Bronchial epithelial cell (primary cell): ENCODE data around the gene CCDC88C. TPM values are rescaled to one million over a fixed set of nuclear protein-coding genes. Genes with fewer than 3 reads are reported as not detected.

Experiments
- DNase-seq: peaks from one replicate; pipeline ENCODE4 v3.0.0-alpha.2; 2010; ENCODE audit warnings: low read depth
- FAIRE-seq: peaks from 2 replicates; lab custom pipeline; 2011; peaks lifted over from hg19 to GRCh38; lab: Jason Lieb, UNC
- H3K27me3 ChIP-seq: 2 replicates; pipeline ENCODE4 v1.5.1; 2011; ENCODE audit warnings: low read length; ENCODE audit not compliant: control insufficient read depth, insufficient read depth
- H3K36me3 ChIP-seq: 2 replicates; pipeline ENCODE4 v1.5.1; 2011; ENCODE audit warnings: low read length; ENCODE audit not compliant: control insufficient read depth, insufficient read depth
- H3K4me3 ChIP-seq: 2 replicates; pipeline ENCODE4 v1.5.1; 2011; ENCODE audit warnings: mild to moderate bottlenecking, low read depth, low read length, control low read depth
- total RNA-seq: library from RNA; depleted of rRNA; stranded (reverse); fragments of >200 nt; gene quantifications from 2 replicates; pipeline ENCODE4 v1.2.1, GENCODE V29; 2014
- TF ChIP-seq, protein P1 (sequence below): IDR thresholded peaks from 2 replicates; pipeline ENCODE4 v1.5.1; 2011; ENCODE audit warnings: mild to moderate bottlenecking, moderate library complexity, low read length, control low read depth, inconsistent platforms; ENCODE audit not compliant: insufficient read depth, severe bottlenecking

Gene CCDC88C, protein sequence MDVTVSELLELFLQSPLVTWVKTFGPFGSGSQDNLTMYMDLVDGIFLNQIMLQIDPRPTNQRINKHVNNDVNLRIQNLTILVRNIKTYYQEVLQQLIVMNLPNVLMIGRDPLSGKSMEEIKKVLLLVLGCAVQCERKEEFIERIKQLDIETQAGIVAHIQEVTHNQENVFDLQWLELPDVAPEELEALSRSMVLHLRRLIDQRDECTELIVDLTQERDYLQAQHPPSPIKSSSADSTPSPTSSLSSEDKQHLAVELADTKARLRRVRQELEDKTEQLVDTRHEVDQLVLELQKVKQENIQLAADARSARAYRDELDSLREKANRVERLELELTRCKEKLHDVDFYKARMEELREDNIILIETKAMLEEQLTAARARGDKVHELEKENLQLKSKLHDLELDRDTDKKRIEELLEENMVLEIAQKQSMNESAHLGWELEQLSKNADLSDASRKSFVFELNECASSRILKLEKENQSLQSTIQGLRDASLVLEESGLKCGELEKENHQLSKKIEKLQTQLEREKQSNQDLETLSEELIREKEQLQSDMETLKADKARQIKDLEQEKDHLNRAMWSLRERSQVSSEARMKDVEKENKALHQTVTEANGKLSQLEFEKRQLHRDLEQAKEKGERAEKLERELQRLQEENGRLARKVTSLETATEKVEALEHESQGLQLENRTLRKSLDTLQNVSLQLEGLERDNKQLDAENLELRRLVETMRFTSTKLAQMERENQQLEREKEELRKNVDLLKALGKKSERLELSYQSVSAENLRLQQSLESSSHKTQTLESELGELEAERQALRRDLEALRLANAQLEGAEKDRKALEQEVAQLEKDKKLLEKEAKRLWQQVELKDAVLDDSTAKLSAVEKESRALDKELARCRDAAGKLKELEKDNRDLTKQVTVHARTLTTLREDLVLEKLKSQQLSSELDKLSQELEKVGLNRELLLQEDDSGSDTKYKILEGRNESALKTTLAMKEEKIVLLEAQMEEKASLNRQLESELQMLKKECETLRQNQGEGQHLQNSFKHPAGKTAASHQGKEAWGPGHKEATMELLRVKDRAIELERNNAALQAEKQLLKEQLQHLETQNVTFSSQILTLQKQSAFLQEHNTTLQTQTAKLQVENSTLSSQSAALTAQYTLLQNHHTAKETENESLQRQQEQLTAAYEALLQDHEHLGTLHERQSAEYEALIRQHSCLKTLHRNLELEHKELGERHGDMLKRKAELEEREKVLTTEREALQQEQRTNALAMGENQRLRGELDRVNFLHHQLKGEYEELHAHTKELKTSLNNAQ (N-terminal part only)
- 20.4 and 21.3 TPM in 2 replicates for total RNA-seq

DNA sequence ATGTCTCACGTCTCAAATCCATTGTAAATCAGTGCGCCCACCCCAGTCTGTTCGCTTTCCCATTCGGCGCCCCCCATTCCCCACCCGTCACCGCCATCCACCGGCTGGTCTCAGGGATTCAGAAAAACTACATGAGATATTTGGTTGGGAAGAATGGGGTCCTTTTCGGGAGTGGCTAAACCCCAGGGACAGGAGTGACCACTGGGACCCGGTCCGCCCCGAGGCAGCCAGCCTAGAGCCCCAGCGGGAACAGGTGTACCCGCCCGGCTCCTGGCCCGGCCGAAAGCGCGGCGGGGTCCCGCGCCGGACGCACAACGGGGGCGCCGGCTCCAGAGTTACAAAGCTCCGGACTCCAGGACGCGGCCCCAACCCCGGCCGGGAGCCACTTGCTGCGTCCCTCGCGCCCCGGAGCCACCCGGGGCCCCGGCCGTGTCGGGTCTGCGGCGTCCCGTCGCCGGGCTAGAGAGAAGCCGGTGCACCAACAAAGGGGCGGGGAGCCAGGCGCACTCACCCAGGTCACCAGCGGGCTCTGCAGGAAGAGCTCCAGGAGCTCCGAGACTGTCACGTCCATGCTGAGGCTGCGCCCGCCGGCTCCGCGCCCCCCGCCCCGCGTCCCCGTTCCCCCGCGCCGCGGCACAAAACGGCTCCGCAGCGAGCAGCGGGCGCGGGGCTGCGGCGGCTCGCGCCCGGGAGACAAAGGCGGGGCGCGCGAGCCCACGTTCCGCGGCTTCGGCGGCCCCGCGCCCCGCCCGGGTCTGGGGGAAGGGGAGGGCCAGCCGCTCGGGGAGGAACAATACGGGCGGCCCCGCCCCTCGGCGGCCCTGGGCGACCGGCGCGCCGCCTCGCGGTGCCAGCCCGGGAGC, at the start of gene CCDC88C:
TSS of gene CCDC88C (minus strand) at position 701 of the 863 bp plus-strand sequence. CDS start at position 571, 130 bp downstream.
- DNase-seq (peak; percentile 40), FAIRE-seq (no peak)
- H3K36me3 ChIP-seq = no peaks in the 10 kb centered on the region
- peak within 1 kb of the TSS; percentile 68 for H3K4me3 ChIP-seq
- H3K27me3 ChIP-seq = no peaks in the 10 kb centered on the region
- TF ChIP-seq, protein P1, sequence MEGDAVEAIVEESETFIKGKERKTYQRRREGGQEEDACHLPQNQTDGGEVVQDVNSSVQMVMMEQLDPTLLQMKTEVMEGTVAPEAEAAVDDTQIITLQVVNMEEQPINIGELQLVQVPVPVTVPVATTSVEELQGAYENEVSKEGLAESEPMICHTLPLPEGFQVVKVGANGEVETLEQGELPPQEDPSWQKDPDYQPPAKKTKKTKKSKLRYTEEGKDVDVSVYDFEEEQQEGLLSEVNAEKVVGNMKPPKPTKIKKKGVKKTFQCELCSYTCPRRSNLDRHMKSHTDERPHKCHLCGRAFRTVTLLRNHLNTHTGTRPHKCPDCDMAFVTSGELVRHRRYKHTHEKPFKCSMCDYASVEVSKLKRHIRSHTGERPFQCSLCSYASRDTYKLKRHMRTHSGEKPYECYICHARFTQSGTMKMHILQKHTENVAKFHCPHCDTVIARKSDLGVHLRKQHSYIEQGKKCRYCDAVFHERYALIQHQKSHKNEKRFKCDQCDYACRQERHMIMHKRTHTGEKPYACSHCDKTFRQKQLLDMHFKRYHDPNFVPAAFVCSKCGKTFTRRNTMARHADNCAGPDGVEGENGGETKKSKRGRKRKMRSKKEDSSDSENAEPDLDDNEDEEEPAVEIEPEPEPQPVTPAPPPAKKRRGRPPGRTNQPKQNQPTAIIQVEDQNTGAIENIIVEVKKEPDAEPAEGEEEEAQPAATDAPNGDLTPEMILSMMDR = no peak

DNA sequence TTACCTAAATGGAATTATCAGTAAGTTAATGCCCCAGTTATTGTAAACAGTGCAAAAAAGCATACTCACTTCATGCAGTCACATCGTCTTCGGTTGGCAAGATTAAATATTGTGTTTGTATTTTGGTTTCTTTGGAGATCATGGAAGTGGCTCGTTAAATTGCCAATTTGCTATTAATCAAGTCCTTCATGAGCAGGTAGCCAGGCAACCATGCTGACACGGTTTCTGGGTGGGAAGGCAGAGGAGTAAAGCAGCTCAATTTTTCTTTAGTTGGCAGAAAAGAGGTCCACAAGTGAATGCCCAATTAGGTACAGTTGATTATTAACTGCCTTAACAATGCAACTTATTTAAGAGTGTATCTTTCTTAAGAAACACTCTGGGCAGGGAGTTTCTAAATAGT, 48.6 kb upstream of the CCDC88C start:
- DNase-seq (no peak), FAIRE-seq (no peak)
- peaks cover 19% of the 10 kb centered on the region for H3K36me3 ChIP-seq
- H3K27me3 ChIP-seq = no peaks in the 10 kb centered on the region
- no peak overlapping the region for H3K4me3 ChIP-seq
- TF ChIP-seq, protein P1 = no peak

DNA sequence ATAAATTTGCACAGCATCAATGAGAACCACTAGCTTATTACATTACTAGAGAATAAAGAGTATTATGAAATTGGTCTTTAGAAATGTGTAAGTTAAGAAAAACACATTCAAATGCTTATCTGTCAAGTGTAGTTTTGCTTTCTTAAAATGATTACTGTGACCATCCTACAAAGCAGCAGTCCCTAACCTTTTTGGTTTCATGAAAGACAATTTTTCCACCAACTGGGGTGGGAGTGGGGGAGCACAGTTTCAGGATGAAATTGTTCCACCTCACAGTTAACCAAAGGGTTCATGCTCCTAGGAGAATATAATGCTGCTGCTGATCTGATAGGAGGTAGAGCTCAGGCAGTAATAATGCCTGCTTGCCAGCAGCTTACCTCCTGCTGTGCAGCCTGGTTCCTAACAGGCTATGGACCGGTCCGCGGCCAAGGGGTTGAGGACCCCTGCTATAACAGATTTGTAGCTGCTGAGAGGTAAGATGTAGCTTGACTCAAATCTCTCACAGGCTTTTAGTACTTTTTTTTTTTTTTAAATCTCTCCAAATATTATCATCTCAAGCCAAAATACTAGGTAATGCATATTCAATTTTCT, 47.1 kb upstream of the CCDC88C start:
- FAIRE-seq (no peak), DNase-seq (no peak)
- Histone ChIP-seq H3K36me3 (peaks cover 23% of the 10 kb centered on the region), H3K27me3 (no peaks in the 10 kb centered on the region), H3K4me3 (no peak overlapping the region)
- TF ChIP-seq, protein P1 = no peak

DNA sequence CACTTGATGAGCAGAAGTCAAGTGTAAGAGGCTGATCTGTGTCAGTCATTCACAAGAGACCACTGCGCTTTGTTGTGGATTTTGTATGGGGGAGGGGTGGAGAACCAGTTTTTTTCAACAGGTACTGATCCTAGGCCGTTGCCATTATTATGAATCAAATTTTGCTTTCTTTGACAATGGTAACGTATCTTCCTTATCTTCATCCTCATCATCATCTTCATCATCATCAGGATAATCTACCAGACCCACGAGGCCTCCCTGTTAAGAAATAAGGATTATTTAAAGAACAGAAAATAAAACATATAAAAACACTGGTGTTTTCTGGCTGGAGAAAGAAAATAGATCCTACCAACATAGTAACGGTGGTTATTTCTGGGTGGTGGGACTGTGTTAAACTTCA, 41.0 kb upstream of the CCDC88C start:
- Histone ChIP-seq H3K36me3 (peaks cover 12% of the 10 kb centered on the region), H3K27me3 (no peaks in the 10 kb centered on the region), H3K4me3 (no peak overlapping the region)
- TF ChIP-seq, protein P1 = no peak
- DNase-seq (no peak), FAIRE-seq (no peak)
